Upper lobe of right lung (tissue), 1 donor: Measurements from ENCODE around the gene NR4A3. TPM values are rescaled to one million over a fixed set of nuclear protein-coding genes. Genes with fewer than 3 reads are reported as not detected.

Experiments
- ATAC-seq: fragments of 200-7000 bp; cut with Tn5 transposase; one replicate; pipeline ENCODE4 v1.9.1; 2020; ENCODE audit warnings: mild to moderate bottlenecking, moderate library complexity
- DNase-seq: peaks from one replicate; pipeline ENCODE4 v3.0.0-alpha.2; 2020
- H3K27ac ChIP-seq: fragments of 200-600 bp; one replicate; pipeline ENCODE4 v1.8.0; 2022
- H3K27me3 ChIP-seq: fragments of 200-600 bp; one replicate; pipeline ENCODE4 v1.8.0; 2022; ENCODE audit warnings: mild to moderate bottlenecking
- H3K36me3 ChIP-seq: fragments of 200-600 bp; one replicate; pipeline ENCODE4 v1.8.0; 2022
- H3K4me1 ChIP-seq: fragments of 200-600 bp; one replicate; pipeline ENCODE4 v1.8.0; 2022
- H3K4me3 ChIP-seq: fragments of 200-600 bp; one replicate; pipeline ENCODE4 v1.8.0; 2022; ENCODE audit warnings: mild to moderate bottlenecking
- H3K9me3 ChIP-seq: fragments of 200-600 bp; one replicate; pipeline ENCODE4 v1.8.0; 2022
- intact Hi-C: fragments of 100-400 bp; cut with DNase I; formaldehyde crosslinking; loops from one replicate; pipeline ENCODE4 v1.11.0; 2022
- total RNA-seq: library from RNA; stranded (reverse); fragmentation: NEBNext Ultra II Directional; extraction: Animal tissue kit (Norgen Biotek cat#: 25700); gene quantifications from one replicate; pipeline ENCODE4 v1.2.1, GENCODE V29; 2021
- TF ChIP-seq, protein P1 (sequence below): fragments of 200-600 bp; IDR thresholded peaks from one replicate; pipeline ENCODE4 v1.8.0; 2022; ENCODE audit warnings: antibody characterized with exemption
- donor health status: DM: no; HTN: yes; CAD: no; lungs with severe emphysema.

The NR4A3 gene
- total RNA-seq, 1 donor from 2014 or later = 3.8 TPM

DNA sequence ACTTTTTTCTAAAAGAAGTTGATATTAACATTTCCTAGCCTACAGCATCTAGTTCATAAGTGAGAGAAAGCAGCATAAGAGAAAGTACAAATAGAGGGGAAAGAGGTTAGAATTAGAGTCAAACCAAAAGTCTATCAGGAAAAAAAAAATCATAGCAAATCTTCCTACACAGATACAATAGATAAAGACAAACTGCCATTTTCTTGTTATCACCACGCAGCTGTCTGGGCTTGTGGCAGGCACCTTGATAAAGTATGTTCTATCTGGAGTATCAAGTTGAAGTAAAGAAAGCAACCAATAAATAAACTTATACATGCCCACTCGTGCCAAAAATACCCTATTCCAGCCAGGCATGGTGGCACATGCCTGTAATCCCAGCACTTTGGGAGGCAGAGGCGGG, 5.3 kb upstream of the NR4A3 start:
- Histone ChIP-seq H3K4me1 (peaks cover 9% of the 10 kb centered on the region), H3K27ac (no peak overlapping the region), H3K36me3 (no peaks in the 10 kb centered on the region), H3K4me3 (no peak overlapping the region), H3K27me3 (no peaks in the 10 kb centered on the region), H3K9me3 (no peaks in the 10 kb centered on the region)
- ATAC-seq = no peak
- no peak for DNase-seq
- intact Hi-C loops = no loop called here
- TF ChIP-seq, protein P1, sequence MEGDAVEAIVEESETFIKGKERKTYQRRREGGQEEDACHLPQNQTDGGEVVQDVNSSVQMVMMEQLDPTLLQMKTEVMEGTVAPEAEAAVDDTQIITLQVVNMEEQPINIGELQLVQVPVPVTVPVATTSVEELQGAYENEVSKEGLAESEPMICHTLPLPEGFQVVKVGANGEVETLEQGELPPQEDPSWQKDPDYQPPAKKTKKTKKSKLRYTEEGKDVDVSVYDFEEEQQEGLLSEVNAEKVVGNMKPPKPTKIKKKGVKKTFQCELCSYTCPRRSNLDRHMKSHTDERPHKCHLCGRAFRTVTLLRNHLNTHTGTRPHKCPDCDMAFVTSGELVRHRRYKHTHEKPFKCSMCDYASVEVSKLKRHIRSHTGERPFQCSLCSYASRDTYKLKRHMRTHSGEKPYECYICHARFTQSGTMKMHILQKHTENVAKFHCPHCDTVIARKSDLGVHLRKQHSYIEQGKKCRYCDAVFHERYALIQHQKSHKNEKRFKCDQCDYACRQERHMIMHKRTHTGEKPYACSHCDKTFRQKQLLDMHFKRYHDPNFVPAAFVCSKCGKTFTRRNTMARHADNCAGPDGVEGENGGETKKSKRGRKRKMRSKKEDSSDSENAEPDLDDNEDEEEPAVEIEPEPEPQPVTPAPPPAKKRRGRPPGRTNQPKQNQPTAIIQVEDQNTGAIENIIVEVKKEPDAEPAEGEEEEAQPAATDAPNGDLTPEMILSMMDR = no peak

DNA sequence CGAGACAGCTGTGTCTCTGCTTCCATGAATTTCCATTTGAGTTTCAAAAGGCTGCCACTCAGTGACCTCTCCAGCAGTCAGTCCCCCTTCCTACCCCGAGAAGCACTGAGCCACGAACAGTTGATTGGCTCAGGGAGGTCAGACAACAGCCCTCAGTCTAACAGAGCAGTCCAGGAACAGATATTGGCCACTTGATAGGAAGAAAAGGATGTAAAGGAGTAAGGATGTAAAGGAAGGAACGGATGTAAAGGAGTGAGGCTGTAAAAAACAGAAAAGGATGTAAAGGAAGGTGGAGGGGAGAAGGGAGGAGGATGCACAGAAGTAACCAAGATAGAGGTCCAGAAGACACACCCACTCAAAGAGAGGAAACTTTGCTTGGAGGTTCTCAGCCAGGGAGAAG, 3.2 kb upstream of the NR4A3 start:
- intact Hi-C loops = no loop called here
- peak overlapping the region; percentile 71 for H3K4me3 ChIP-seq
- ATAC-seq = no peak

DNA sequence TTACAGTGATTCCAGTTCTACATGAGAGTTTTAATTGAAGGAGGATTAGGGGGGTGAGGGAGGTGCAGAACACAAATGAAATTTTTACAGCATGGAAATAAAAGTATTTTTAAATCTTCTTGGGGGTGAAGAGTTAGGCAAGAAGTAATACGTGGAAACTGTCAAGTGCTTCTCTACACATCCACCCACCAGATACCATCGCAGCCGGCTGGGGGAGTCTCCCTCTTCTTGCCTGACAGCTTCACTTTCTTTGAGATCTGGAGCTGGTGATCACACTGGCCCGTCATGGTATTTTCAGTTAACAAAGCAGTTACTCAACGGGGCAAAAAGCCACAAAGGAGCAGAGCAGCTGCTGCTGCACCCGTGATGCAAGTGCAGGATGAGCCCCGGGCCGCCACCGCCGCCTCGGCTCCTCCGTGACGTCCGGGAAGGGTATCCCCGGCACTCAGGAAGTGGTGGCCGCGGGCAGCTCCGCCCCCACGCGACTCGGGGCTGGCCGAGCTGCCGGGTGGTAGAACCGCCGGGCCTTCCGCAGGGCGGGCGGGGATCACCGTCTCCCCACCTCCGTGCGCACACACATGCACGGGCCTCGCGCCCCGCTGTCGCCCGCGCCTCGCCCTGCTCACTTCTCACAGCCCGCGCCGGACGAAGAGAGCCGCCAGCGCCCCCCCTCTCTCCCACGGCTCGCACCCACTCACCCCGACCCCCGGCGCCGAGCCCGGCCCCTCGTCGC, 2.4 kb upstream of the NR4A3 start:
- no peaks in the 10 kb centered on the region for H3K9me3 ChIP-seq
- peaks cover 26% of the 10 kb centered on the region for H3K4me1 ChIP-seq
- DNase-seq (peak; percentile 96), ATAC-seq (peak; percentile 81)
- peak overlapping the region; percentile 71 for H3K4me3 ChIP-seq
- no peaks in the 10 kb centered on the region for H3K36me3 ChIP-seq
- peak overlapping the region; percentile 97 for H3K27ac ChIP-seq
- H3K27me3 ChIP-seq = peaks cover 6% of the 10 kb centered on the region
- TF ChIP-seq, protein P1 = no peak
- intact Hi-C loops = no loop called here

More for the DNA sequence above, 3.2 kb upstream of the NR4A3 start:
- Histone ChIP-seq H3K9me3 (no peaks in the 10 kb centered on the region), H3K36me3 (no peaks in the 10 kb centered on the region), H3K4me1 (peaks cover 19% of the 10 kb centered on the region), H3K27ac (peak overlapping the region; percentile 97), H3K27me3 (no peaks in the 10 kb centered on the region)
- TF ChIP-seq, protein P1 = no peak
- DNase-seq = no peak

DNA sequence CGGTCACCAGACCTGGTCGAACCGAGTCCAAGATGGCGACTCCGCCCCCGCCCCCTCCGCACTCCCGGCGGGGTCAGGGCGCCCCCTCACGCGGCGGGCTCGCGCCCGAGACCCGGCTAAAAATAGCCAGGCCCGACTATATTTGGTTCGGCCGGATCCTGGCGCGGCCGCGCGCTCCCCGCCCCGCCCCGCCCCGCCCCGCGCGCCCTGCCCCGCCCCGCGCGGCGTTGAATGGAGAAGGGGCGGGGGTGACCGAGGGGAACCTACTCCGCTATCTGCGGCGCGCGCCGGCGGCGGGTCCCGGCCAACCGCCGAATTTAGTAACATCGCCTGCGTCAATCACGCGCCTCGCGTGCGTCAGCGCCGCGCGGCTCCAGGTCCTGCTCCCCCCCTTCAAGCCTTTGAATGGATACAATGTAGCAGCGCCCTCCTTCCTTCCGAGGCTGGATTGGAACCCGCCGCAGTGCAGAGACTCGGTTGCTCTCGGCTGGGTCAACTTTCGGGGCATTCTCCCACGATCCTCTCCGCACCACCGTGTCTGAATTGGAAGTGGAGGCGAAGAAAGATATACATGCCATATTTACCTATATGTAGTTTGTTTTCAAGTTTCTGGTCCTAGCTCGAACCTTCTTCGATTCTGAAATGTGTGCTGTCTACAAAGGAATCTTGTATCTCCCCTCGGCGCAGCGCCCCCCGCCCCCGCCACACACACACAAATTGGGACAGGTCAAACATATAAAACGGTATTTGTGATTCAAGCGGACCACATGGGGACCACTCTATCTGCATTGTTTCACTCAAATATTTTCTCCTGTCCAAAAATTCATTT, 1.6 kb upstream of the NR4A3 start:
- Histone ChIP-seq H3K27me3 (peaks cover 14% of the 10 kb centered on the region), H3K9me3 (no peaks in the 10 kb centered on the region), H3K36me3 (no peaks in the 10 kb centered on the region), H3K4me3 (peak overlapping the region; percentile 71), H3K27ac (peak overlapping the region; percentile 97), H3K4me1 (peaks cover 33% of the 10 kb centered on the region)
- intact Hi-C loops = no loop called here
- ATAC-seq (peak; percentile 80), DNase-seq (peak; percentile 98)
- TF ChIP-seq, protein P1 = no peak

DNA sequence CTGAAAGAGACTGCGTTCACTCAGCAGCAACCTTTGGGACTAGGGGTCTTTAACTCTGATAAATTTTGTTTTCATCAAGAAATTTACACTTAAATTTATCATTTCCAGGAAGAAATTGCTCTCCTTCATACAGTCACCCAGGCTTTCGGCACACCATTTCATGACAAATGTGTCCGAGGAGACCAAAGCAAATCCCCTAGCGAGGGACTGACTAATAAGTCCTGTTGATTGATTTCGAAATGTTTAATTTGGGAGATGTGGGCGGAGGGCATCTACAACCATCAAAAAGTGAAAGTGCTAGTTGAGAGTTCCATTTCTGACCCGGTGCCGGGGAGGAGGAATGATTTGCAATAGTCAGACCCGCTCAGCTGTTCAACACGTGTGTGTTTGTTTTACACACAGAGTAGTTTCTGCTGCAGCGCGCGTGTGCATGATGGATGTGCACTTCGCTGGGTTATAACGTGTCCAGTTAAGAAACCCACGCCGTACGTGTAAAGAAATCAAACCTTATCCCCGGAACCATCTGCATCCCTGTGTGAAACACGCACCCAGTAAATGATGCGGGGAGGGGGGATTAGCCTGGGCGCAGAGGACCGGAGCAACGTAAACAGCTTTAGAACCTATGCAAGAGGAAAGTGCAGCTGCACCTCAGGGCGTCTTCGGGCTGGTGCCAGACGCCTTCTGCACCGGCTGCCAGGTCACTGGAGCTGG, 845 bp upstream of the NR4A3 start:
- H3K9me3 ChIP-seq = no peaks in the 10 kb centered on the region
- H3K4me3 ChIP-seq = peak overlapping the region; percentile 71
- DNase-seq (peak; percentile 71), ATAC-seq (no peak)
- peaks cover 41% of the 10 kb centered on the region for H3K4me1 ChIP-seq
- TF ChIP-seq, protein P1 = no peak
- peaks cover 21% of the 10 kb centered on the region for H3K27me3 ChIP-seq
- no peaks in the 10 kb centered on the region for H3K36me3 ChIP-seq
- peak overlapping the region; percentile 73 for H3K27ac ChIP-seq
- intact Hi-C loops = no loop called here
